ELF-1 (cell line): ENCODE measurements around the gene TGFBR2.
"Not testable (repeated sequence)": the region's sequence is repeated elsewhere in the genome, so short reads cannot be mapped to it uniquely, and the experiment has no call there.

Experiments
- DNase-seq: peaks from one replicate; pipeline ENCODE4 v3.0.0-alpha.2; 2016; ENCODE audit warnings: low read depth, low spot score

The TGFBR2 gene

DNA sequence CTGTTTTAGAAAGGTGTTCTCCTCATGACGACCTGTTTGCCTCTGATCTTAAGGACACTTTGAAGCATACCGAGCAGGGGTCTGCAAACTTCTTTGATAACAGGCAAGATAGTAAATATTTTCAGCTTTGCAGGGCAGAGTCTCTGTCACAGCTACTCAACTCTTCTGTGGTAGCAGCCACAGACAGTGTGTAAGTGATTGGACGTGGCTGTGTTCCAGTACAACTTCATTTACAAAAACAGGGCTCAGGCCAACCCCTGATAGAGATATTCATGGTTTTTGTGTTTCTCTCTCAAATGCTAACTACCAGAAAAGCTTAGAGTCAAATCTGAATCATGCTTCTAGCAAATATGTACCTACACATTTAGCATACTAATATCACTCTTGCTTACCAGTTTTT, 51.5 kb downstream of the TGFBR2 start:
- DNase-seq: no peak

DNA sequence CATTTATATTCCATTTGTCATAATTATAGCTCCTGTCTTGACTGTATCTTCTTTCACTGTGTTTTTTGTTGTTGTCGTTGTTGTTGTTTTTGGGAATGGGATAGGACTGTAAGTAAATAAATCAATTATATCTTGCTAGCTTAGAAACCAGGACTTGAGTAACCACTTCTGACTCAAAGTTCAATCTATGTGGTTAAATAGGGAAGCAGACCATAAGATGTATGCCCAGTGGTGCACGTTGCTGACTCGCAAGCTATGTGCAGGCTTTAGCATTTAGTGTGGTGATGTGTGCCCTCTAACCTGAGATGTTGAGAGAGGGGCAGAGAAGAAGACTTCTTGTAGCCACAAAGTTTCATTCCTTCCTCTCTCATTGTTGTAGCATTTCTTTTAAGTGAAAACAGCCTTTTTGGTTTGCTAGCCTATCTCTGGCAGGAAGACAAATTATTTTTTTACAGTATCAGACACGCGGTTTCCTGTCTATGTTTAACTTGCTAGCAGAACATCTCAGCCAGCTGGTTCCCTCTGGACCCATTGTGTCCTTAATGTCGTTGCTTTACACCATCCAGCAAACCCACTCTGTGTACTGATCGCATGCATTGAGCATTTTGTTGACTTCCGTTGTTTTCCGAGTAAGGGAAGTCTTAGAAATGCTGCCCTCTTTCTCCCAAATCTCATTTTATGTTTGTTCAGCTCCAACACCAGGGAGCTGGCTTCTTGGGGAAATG, 52.1 kb downstream of the TGFBR2 start:
- DNase-seq: no peak

DNA sequence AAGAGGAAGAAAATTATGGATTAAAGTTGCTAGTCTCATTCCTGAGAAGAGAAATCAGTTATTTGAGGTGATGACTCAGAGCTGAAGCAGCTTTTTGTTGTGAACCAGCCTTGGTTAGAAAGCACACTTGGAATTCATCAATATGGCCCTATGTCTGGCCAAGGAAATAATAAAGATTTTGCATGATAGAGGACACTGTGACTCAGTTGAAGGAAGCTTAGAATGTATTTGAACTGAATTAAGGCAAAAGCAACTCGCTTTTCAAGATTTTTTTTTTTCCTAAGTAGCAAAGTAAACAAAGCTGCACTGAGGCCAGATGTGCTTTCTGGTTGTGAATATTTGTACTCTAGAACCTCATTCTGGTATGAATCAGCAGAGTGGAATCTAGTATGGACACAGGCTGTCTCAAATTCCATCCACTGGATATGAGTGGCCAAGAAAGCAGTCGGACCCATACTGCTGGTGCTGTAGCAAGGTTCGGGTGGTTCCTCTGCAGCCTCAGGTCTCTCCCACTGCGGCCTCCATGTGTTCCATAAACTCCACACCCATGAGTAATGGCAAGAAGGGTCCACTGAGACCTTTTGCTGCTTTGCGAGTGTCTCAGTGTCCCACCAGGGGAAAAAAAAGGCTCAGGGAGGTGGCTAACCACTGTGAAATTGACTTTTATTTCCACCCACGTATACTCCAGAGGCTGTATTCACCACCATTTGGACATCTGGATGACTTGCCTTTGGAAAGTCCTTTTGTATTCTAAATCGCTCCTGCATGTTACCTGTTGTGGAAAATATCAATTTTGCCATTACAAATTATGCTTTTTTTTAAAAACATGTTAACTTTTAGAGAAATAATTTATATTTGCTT, 53.1 kb downstream of the TGFBR2 start:
- peak; percentile 28 for DNase-seq

DNA sequence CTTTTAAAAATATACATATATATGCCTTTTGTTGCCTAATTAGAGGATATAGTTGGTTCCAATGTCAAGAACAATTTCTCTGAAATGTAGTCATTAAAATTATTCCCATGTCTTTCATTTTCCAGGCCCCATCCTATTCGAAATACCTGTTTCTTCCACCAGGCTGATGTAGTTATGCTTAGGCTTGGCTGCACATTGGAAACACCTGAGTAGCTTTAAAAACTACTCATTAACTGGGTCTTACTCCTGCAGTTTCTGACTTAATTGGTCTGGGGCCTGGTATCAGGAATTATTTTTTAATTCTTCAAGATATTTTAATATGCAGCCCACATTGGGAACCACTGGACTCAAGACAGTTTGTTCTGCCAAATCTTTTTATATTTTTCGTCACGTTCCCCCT, 53.7 kb downstream of the TGFBR2 start:
- no peak for DNase-seq

DNA sequence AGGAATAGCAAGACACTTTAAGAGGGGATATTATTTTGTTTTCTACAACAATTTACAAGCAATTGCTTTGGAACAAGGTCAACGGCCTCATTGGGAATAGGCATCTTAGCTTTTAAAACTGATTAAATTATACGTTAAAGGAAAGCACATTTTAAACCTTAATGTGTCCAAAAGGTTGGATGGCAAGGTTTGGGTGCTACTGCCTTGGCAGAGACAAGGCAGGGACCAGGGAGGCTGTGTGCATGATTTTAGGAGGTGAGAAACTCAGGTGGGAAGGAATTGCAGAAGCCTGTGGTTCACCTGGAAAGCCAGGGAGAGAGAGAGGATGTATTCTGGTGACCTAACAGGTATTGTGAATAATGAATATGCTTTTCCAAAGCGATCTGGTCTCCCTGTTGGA, 54.3 kb downstream of the TGFBR2 start:
- DNase-seq: no peak

DNA sequence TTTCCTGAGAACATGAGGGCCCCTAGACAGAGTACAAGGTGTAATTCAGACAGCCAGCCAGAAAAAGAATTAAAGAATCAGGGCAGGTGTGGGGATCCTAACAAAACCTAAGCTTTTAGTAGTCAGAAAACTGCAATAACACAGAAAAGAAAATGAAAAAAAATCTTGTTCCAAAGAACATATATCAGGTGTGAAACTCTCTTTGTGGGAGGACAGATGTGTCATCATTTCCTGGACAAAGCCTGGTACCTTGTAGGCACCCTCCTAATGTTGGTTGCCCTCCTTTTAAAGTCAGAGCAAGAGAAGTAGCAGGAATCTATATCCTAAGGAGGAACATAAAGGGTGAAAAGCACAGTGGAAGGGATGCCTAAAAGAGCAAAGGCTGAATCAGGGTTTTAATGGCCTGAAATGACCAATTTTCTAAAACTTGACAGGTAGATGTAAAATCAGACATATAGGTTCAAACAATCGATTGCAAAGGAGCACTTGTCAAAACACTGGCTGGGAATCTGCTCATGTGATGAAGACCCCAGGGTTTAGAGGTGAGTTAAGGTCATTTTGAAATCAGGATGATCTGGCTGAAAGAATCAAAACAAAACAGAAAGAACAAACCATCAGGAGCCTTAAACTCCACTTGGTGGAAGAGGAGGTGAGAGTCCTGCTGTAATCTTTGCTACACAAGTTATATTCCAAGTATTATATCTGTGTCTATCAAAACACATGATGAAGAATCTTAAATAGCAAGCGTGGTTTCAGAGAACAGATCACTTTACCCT, 54.9 kb downstream of the TGFBR2 start:
- no peak for DNase-seq

DNA sequence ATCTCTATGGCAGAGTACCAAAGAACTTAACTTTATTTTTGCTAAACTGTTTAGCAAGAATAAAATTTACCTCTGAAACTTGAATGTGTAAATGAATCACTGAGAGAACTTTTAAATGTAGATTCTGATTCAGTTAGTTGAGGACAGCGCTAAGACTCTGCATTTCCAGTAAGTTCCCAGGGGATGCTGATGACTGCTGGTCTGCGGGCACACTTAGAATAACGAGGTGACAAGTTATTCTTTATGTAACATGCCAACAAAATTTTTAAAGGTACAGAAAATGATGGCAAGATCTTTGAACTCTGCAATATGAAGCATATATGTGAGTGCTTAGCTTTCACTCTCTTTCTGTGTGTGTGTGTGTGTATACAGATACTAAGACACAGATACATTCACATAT, 56.4 kb downstream of the TGFBR2 start:
- no peak for DNase-seq

DNA sequence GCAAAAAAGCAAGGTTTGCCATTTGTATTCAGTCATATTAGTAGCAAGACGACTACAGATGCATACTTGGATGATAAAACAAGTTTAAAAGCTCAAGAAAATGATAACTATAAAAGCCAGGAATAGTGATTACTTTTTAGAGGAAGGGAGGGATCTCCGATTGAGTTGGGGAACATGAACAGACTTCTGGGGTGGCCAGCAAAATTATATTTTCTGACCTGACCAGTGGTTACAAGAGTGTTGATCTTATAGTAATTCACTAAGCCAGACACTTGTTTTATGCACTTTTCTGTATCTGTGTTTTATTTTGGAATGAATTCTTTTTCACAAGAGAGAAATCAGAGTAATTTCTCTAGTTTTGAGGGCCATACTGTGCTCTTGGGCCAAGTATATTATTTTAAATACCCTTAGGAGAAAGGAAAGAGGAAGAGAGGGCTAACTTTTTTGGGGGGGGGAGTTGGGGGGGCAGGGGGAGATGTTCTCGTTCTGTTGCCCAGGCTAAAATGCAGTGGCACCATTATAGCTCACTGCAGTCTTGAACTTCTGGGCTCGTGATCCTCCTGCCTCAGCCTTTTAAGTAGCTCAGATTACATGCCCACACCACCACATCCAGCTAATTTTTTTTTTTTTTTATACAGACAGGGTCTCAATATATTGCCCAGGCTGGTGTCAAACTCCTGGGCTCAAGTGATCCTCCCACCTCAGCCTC, 57.3 kb downstream of the TGFBR2 start:
- no peak for DNase-seq

DNA sequence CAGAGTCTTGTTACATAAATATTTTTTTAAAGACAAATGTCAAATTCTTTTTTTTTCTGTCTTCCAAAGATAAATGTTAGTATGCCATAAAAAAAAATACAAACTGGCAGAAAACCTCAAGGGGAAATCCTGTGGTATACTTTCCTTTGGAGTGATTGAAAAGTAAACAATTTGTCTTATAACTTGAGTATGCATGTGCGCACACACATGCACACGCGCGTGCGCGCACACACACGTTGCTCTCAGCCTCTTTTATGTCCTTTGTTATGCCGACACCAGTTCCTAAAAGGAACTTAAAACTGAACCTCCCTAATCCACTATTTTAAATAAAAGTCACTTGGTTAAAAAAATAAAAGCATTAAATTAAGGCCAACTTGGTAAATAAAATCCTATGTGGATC, 58.1 kb downstream of the TGFBR2 start:
- no peak for DNase-seq

DNA sequence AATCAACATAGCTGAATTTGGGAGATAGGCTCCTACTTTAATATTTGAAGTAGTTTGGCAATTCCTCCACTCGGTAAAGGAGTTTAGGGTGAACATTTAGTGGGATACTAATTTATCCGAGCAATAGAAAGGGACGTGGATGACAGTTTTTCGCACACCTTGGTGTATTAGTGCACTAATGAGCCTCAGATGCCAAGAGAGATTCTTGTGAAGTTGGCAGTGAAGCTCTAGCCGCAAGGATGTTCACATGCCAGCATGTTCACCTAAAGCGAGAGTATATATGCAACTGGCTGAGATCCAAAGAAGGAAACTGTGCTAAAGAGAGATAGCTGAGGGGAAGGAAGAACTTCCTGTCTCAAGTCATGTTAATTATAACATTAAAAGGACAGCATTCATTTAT, 58.5 kb downstream of the TGFBR2 start:
- no peak for DNase-seq

DNA sequence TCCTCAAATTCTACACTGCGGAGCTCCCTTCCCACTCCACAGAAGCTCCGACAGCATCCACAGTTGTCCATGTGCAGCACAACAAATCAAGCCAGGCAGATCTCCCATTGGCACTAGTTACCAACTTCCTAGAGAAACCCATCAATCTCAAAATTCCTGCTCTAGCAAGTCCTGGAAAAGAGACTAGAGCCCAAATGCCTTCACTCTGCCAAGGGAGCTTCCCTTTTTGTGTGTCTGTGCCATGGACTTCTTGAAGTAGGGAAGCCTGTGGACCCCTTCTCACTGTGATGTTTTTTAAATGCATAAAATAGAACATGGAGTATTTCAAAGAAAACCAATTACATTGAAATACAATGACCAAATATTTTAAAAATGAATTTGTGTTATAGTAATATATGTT, 59.1 kb downstream of the TGFBR2 start:
- DNase-seq: no peak

DNA sequence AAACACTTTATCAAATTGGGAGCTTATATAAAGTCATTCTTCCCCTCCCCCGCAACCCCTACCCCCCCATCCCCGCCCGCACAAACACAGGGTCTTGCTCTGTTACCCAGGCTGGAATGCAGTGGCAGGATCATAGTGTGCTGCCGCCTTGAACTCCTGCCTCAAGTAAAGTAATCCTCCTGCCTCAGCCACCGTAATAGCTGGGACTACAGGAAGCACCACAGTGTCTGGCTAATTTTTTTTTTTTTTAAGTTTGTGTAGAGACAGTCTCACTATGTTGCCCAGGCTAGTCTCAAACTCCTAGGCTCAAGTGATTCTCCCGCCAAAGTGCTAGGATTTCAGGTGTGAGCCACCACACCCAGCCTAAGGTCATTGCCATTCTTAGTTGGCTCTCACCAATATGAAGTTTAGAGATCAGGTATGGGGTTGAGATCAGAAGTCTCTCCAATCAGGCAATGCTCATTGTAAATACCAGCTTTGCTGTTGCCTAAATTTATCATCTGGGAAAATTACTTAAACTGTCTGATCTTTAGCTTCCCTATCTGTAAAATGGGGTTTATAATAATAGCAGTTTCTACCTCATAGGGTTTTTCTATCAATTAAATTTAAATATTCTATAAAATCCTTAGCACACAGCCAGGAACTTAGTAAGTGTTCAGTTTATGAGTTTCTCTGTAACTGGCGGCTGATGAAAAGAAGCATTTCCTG, 60.3 kb downstream of the TGFBR2 start:
- peak; percentile 39 for DNase-seq

DNA sequence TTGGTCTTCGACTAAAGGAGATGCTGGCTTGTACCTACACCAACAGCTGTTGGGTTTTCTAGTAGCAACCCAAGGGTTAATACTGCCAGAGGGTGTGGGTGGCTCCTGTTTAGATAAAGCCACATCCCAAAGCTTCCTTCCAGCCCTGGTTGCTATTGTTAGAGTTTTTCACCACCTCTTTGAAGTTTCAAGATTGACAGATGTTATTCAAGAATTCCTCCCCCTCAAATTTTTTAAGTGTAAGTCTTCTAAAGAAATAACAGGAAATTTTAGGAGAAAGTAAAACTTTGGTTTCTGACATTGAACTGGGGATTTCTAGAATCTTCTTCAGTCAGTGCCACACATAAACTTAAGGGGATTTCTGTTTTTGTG, 60.9 kb downstream of the TGFBR2 start:
- peak; percentile 93 for DNase-seq

DNA sequence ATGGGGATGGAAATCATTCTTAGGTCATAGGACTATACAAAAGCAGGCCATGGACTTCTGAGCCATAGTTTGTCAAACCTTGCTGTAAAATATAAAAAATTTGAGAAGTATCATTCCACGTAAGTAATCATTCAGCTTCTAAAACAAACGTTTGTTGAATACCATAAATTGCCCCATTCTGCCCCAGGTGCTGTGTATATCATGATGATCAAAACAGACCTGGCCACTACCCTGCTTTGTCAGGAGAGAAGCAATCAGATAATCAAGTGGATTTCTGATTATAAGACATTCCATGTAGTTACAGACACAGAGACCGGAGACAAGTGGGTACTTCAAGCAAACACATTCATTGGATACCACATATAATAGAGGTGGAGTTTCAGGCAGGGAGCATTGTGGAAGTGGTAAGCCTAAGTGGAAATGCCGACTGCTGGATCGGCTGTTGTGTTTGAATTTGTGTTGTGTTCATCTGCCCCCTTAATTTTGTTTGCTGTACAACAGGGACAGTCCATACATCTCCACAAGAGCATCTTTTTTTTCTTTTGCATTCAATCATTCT, 61.7 kb downstream of the TGFBR2 start:
- DNase-seq: peak; percentile 14

DNA sequence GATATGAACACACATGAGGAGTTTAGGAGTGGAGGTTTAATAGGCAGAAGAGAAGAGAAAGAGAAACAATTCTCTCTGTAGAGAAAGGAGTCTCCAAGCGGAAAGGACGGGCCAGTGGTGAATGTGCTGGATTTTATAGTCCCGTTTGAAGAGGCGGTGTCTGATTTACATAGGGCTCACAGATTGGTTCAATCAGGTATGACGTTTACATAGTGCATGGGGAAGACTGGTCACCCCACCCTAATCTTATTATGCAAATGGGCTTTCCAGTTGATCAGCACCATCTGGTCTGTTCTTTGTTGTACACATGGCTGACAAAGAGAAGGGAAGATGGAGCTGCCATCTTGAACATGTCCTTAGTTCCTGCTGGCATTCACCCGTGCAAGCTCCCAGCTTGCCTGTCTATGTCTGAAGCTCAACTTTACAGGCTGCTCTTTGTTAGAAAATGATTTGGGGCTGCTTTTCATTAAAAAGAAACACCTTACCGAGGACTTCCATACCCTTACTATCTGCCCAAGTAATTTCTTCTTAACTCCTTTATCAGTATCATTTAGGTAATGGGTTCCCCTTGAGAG, 63.0 kb downstream of the TGFBR2 start:
- DNase-seq: not testable (repeated sequence)

DNA sequence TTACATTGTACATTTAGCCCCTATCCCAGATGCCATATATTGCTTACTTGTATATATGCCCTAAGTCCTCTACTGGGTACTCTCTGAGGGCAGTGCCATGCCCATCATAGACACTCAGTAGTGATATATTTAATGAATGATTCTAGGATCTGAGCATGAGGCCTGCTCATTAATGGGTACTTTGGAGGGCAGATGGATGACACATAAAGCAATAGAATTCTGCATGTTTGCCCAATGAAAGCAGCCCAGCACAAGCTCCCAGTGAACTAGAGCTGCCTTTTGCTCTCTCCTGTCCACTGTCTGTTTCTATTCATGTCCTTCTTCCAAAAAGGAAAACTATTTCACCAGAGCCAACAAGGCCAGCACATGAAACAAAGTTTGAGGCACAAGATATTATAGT, 63.9 kb downstream of the TGFBR2 start:
- DNase-seq: no peak

DNA sequence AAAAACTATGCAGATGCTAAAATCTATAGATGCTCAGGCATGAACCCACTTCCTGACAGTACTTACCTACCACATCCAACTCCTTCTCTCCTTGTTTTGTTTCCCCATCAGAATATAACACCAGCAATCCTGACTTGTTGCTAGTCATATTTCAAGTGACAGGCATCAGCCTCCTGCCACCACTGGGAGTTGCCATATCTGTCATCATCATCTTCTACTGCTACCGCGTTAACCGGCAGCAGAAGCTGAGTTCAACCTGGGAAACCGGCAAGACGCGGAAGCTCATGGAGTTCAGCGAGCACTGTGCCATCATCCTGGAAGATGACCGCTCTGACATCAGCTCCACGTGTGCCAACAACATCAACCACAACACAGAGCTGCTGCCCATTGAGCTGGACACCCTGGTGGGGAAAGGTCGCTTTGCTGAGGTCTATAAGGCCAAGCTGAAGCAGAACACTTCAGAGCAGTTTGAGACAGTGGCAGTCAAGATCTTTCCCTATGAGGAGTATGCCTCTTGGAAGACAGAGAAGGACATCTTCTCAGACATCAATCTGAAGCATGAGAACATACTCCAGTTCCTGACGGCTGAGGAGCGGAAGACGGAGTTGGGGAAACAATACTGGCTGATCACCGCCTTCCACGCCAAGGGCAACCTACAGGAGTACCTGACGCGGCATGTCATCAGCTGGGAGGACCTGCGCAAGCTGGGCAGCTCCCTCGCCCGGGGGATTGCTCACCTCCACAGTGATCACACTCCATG, 65.3 kb downstream of the TGFBR2 start:
- no peak for DNase-seq

DNA sequence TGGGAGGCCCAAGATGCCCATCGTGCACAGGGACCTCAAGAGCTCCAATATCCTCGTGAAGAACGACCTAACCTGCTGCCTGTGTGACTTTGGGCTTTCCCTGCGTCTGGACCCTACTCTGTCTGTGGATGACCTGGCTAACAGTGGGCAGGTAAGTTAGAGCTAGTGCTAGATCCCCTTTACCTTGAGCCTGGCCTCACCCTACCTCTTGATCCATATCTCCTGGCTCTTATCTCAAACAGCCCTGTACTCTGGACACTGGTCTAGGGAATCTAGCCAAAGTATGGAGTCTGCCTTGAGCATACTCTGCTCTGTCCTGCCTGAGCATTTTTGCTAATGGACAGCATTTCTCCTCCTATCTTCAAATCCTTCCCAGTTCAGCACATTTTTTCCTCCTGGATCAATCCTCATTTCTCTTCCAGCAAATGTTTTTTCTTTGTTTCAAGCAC, 65.9 kb downstream of the TGFBR2 start:
- no peak for DNase-seq

DNA sequence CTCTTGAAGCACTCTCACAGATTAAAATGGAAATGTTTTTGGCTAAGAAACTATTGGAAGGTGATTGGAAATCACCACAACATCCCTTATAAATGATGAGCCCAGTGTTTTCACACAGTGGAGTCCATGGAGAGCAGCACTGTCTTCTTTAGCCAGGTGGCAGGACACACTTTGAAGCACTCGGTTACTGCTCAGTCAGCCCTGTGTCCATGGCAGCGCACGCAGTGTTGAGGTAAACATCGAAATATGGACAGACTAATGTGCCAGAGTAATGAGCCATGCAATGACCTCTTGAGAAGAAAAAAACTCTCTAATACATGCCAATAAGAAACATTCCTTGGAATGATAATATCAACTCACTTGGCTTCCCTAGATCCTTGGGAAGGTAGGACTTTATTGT, 66.6 kb downstream of the TGFBR2 start:
- no peak for DNase-seq
